Measurements from ENCODE around the gene SRRT. TPM values are rescaled to one million over a fixed set of nuclear protein-coding genes. Genes with fewer than 3 reads are reported as not detected.

SRRT gene
- total and polyA plus RNA-seq, 4 donors: 27.2 to 45.0 (median 30.3) TPM

GRCh38 chr7:100893910-100894721 lies 19.2 kb downstream of the SRRT start:
- DNase-seq (ENCODE audit: low spot score): peak; percentile 83
- 52% methylated on average over 40 of the region's 40 CpGs for WGBS
- H3K27ac ChIP-seq (ENCODE audit: low read depth in 1 of 2, low read length in 2 of 2): no peak overlapping the region
- peaks cover 0 to 6% (median 0%) of the 10 kb centered on the region in 4 donors for H3K27me3 ChIP-seq (ENCODE audit: control insufficient read depth in 4 of 4, insufficient read depth in 4 of 4, low read length in 3 of 4)
- TF ChIP-seq FOXA1 (IDR thresholded peaks at IDR 0.05): no peak
- no peak for TF ChIP-seq ZBTB33 (IDR thresholded peaks at IDR 0.05)
- no peak for TF ChIP-seq HNF4G (IDR thresholded peaks at IDR 0.05)
- no peak for TF ChIP-seq RXRA (IDR thresholded peaks at IDR 0.05)
- TF ChIP-seq MAX (IDR thresholded peaks at IDR 0.05): no peak
- TF ChIP-seq SP1 (IDR thresholded peaks at IDR 0.05): no peak
- TF ChIP-seq JUND (IDR thresholded peaks at IDR 0.05): no peak
- TF ChIP-seq HNF4A (conservative IDR thresholded peaks at IDR 0.05): no peak
- no peak for TF ChIP-seq CTCF (IDR thresholded peaks at IDR 0.05; ENCODE audit: low read depth, low read length, missing input control)
- no peak for TF ChIP-seq FOXA2 (IDR thresholded peaks at IDR 0.05)
- no peak for TF ChIP-seq EGR1 (IDR thresholded peaks at IDR 0.05; ENCODE audit: low read depth in 2 of 2)
- no peak for TF ChIP-seq YY1 (IDR thresholded peaks at IDR 0.05)
- no peak for TF ChIP-seq GABPA (IDR thresholded peaks at IDR 0.05 in 1 of 2, conservative IDR thresholded peaks at IDR 0.05 in 1 of 2)
- TF ChIP-seq ATF3 (IDR thresholded peaks at IDR 0.05): no peak
- TF ChIP-seq TAF1 (conservative IDR thresholded peaks at IDR 0.05): no peak
- TF ChIP-seq NR2F2 (IDR thresholded peaks at IDR 0.05): no peak
- no peak for TF ChIP-seq RAD21 (IDR thresholded peaks at IDR 0.05)
- TF ChIP-seq REST (IDR thresholded peaks at IDR 0.05): no peak
- H3K4me3 ChIP-seq (ENCODE audit: low read depth in 1 of 3, low read length in 3 of 3): no peak overlapping the region
- no peaks in the 10 kb centered on the region for H3K36me3 ChIP-seq (ENCODE audit: control insufficient read depth in 4 of 4, insufficient read depth in 3 of 4, low read depth in 1 of 4, low read length in 3 of 4)
- H3K4me1 ChIP-seq (ENCODE audit: control insufficient read depth in 4 of 4, insufficient read depth in 4 of 4, low read length in 3 of 4): peaks cover 0 to 36% (median 20%) of the 10 kb centered on the region in 4 donors
- no peak overlapping the region for H3K9ac ChIP-seq (ENCODE audit: low read depth in 1 of 2, low read length in 2 of 2)
- no peaks in the 10 kb centered on the region for H3K9me3 ChIP-seq (ENCODE audit: control insufficient read depth in 4 of 4, low read length in 3 of 4)

Data from liver (tissue), 9 donors.